ENCODE results near the gene OR52L1. TPM values are rescaled to one million over a fixed set of nuclear protein-coding genes. Genes with fewer than 3 reads are reported as not detected.

OR52L1 gene
- total and polyA plus RNA-seq, 9 of the 15 experiments (the other 6 are each of a cell fraction or from before 2014, with no cell fraction given): not detected

DNA sequence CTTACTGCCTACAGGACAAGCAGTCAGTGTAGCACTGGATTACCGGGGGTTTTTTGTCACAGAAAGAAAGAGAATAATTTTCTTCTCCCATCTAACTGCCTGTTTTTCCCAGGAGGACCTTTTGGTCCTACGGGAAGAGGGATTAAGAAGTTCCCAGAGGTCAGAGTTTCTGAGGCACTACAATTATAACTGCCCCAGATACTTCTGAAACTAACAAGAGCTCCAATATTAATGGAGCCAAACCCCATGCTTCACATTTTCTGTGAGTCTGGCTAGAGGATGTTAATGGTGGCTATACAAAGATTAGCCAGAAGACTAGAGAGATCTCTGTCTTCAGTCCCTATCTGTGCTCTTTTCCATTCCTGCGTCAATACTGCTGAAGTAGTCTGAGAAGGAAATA is 44.8 kb downstream of the OR52L1 start, which contains the start of gene OR56A3 (continued):
- TF ChIP-seq ZNF431 (CRISPR knock-in tag; IDR thresholded peaks at IDR 0.05) (no peak), FOXP1 (CRISPR knock-in tag; IDR thresholded peaks at IDR 0.05) (no peak)

DNA sequence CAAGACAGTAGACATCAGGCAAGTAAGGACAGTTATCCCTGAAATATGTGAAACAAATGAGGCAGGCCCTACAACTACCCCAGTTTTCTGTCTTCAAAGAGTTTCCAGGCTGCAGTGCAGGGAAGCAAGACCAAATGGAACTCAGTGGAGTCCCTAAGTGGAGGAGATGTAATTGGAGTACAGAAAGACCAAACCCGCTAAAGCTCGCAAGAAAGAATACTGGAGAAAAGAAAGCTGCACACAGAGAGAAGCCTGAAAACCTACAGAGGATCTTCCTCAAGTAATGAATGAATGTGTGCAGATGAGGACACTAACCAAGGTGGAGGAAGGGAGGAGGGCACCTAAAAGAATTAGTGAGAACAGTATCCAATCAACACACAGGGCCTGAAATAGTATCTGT is 46.0 kb downstream of the OR52L1 start:
- no peak for FAIRE-seq
- H4K20me1 ChIP-seq (replicated peaks; ENCODE audit: control insufficient read depth, insufficient read depth, low read length): no peaks in the 10 kb centered on the region
- BruUV-seq (replicated peaks): no TSS peak
- intact Hi-C loops (cut with micrococcal nuclease): no loop called here
- no peak for DNase-seq (ENCODE audit: extremely low read depth in 1 of 4, low spot score in 3 of 4)
- no peaks in the 10 kb centered on the region for H3K9me1 ChIP-seq (ENCODE audit: control insufficient read depth, insufficient read depth, low read length)
- WGBS (ENCODE audit: insufficient coverage, low coverage, missing lambda C conversion rate): 0% methylated on average over 2 of the region's 2 CpGs
- no peak overlapping the region for H3K9ac ChIP-seq (ENCODE audit: insufficient read depth in 1 of 2, low read depth in 2 of 2, low read length in 2 of 2)
- TF ChIP-seq SP1 (CRISPR knock-in tag; IDR thresholded peaks at IDR 0.05) (no peak), SNIP1 (IDR thresholded peaks at IDR 0.05; ENCODE audit: low read depth) (peak; percentile 72; the same call in 1 of the 2 replicates), NFATC3 (IDR thresholded peaks at IDR 0.05) (peak; percentile 65; the same call in 1 of the 2 replicates)
- TF ChIP-seq, protein P1, sequence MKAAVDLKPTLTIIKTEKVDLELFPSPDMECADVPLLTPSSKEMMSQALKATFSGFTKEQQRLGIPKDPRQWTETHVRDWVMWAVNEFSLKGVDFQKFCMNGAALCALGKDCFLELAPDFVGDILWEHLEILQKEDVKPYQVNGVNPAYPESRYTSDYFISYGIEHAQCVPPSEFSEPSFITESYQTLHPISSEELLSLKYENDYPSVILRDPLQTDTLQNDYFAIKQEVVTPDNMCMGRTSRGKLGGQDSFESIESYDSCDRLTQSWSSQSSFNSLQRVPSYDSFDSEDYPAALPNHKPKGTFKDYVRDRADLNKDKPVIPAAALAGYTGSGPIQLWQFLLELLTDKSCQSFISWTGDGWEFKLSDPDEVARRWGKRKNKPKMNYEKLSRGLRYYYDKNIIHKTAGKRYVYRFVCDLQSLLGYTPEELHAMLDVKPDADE (conservative IDR thresholded peaks at IDR 0.05; ENCODE audit: control insufficient read depth, low read depth, low read length): no peak
- TF ChIP-seq, protein P2, sequence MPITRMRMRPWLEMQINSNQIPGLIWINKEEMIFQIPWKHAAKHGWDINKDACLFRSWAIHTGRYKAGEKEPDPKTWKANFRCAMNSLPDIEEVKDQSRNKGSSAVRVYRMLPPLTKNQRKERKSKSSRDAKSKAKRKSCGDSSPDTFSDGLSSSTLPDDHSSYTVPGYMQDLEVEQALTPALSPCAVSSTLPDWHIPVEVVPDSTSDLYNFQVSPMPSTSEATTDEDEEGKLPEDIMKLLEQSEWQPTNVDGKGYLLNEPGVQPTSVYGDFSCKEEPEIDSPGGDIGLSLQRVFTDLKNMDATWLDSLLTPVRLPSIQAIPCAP (CRISPR knock-in tag; IDR thresholded peaks at IDR 0.05; ENCODE audit: borderline replicate concordance): no peak
- ATAC-seq: no peak
- H3K4me3 ChIP-seq: no peak overlapping the region
- no peak overlapping the region for H3K4me2 ChIP-seq (ENCODE audit: insufficient read depth, low read length)
- no peaks in the 10 kb centered on the region for H3K36me3 ChIP-seq (ENCODE audit: control insufficient read depth, insufficient read depth, low read length)
- in situ Hi-C loops (cut with MboI): no loop called here
- H3K9me3 ChIP-seq (replicated peaks; ENCODE audit: control insufficient read depth, insufficient read depth, low read depth, low read length): no peaks in the 10 kb centered on the region
- H3K79me2 ChIP-seq (ENCODE audit: control insufficient read depth, insufficient read depth, low read length): no peaks in the 10 kb centered on the region
- no peak overlapping the region for H3K27ac ChIP-seq (ENCODE audit: extremely low read depth, low read depth, low read length)
- H3K27me3 ChIP-seq (ENCODE audit: control insufficient read depth in 2 of 2, insufficient read depth in 2 of 2, low read length in 2 of 2): peaks cover 0 to 34% of the 10 kb centered on the region in 2 experiments; a peak in 4 of 5 replicates
- peaks cover 0 to 3% of the 10 kb centered on the region in 2 experiments; a peak in 1 of 5 replicates for H3K4me1 ChIP-seq (replicated peaks in 1 of 2; ENCODE audit: control insufficient read depth in 2 of 2, insufficient read depth in 2 of 2, low read length in 2 of 2)
- H2AFZ ChIP-seq (ENCODE audit: low read depth, low read length): no peak overlapping the region
- ChIA-PET CTCF (ENCODE audit: low intra/inter-chr PET ratio) (no interaction called here), POLR2A (interaction anchor here (0.6 kb wide), 1 partner anchor 96 kb away, joined by 3 read pairs; no protein-coding TSS in a partner anchor)

Data from K562 (cell line).